GM23338 (cell line): ENCODE data around the gene ERFE.

Experiments
- CTCF ChIP-seq, 2 experiments: fragments of 200-600 bp in 1 of 2; sonication (generic) in 1 of 2; conservative IDR thresholded peaks; 2 replicates each; pipeline versions ENCODE4 v1.5.1 to v1.6.1; 2016 to 2017; ENCODE audit warnings: antibody characterized with exemption in 2 of 2, low read depth in 2 of 2, mild to moderate bottlenecking in 2 of 2, moderate library complexity in 1 of 2
- REST ChIP-seq: IDR thresholded peaks from one replicate; pipeline ENCODE4 v1.6.1; 2018; ENCODE audit warnings: antibody characterized with exemption; ENCODE audit not compliant: unreplicated experiment

- TF ChIP-seq CTCF (conservative IDR thresholded peaks at IDR 0.05; ENCODE audit: low read depth in 2 of 2) = no peak
- no peak for TF ChIP-seq REST
Measured at GRCh38 chr2:238122287-238123217, 36.2 kb upstream of the ERFE start.
